GM19193 (cell line): ENCODE data around the gene TACC2.
A peak's percentile ranks its signal among the peaks of the same experiment; 100 is the strongest.

Experiments used
- POLR2A ChIP-seq: IDR thresholded peaks from 4 replicates; pipeline ENCODE4 v1.6.1; 2011; ENCODE audit not compliant: insufficient read depth, insufficient read length; ENCODE audit errors: extremely low read depth

The TACC2 gene

GRCh38 chr10:121974019-121974534 is 14.9 kb upstream of the TACC2 start:
- TF ChIP-seq POLR2A = no peak

- TF ChIP-seq POLR2A = peak; percentile 86
These were observed 14.2 kb upstream of the TACC2 start, which contains the start of gene NSMCE4A for GRCh38 chr10:121974535-121975294. Gene NSMCE4A, minus strand, starts transcription at chr10:121975217. Its CDS starts 52 bp downstream, at chr10:121975165.

- no peak for TF ChIP-seq POLR2A
These were observed 13.5 kb upstream of the TACC2 start for GRCh38 chr10:121975295-121976086.

- TF ChIP-seq POLR2A = no peak
These were observed 12.4 kb upstream of the TACC2 start for GRCh38 chr10:121976607-121977006.

- TF ChIP-seq POLR2A = no peak
These were observed 10.5 kb upstream of the TACC2 start for GRCh38 chr10:121978511-121978910.

- no peak for TF ChIP-seq POLR2A
These were observed 7.6 kb upstream of the TACC2 start for GRCh38 chr10:121981346-121981745.

- no peak for TF ChIP-seq POLR2A
These were observed 5.1 kb upstream of the TACC2 start for GRCh38 chr10:121983852-121984251.

GRCh38 chr10:121984463-121984862 is 4.5 kb upstream of the TACC2 start:
- TF ChIP-seq POLR2A = no peak

GRCh38 chr10:121990015-121990677 is 1.2 kb downstream of the TACC2 start:
- no peak for TF ChIP-seq POLR2A

- TF ChIP-seq POLR2A = no peak
These were observed 5.5 kb downstream of the TACC2 start for GRCh38 chr10:121994429-121994941.

- TF ChIP-seq POLR2A = no peak
These were observed 9.5 kb downstream of the TACC2 start for GRCh38 chr10:121998462-121998861.

GRCh38 chr10:121999301-121999700 is 10.3 kb downstream of the TACC2 start:
- TF ChIP-seq POLR2A = no peak

- TF ChIP-seq POLR2A = no peak
These were observed 12.7 kb downstream of the TACC2 start for GRCh38 chr10:122001698-122002097.

GRCh38 chr10:122007415-122007814 is 18.5 kb downstream of the TACC2 start:
- no peak for TF ChIP-seq POLR2A
